H4 (cell line): ENCODE measurements around the gene BIRC7. TPM values are rescaled to one million over a fixed set of nuclear protein-coding genes. Genes with fewer than 3 reads are reported as not detected.

Experiments
- DNase-seq: peaks from one replicate; pipeline ENCODE4 v3.0.0-alpha.2; 2015; ENCODE audit warnings: low spot score
- total RNA-seq: library from RNA; depleted of rRNA; stranded (reverse); fragments of >200 nt; shearing (Covaris generic); gene quantifications from 2 replicates; pipeline ENCODE4 v1.2.3, GENCODE V29; 2014; rRNA removed

BIRC7 gene
- total RNA-seq, 1 experiment from 2014 or later: 0.14 TPM

- no peak for DNase-seq
Observed at GRCh38 chr20:63281742-63282665, 46.3 kb downstream of the BIRC7 start.

DNA sequence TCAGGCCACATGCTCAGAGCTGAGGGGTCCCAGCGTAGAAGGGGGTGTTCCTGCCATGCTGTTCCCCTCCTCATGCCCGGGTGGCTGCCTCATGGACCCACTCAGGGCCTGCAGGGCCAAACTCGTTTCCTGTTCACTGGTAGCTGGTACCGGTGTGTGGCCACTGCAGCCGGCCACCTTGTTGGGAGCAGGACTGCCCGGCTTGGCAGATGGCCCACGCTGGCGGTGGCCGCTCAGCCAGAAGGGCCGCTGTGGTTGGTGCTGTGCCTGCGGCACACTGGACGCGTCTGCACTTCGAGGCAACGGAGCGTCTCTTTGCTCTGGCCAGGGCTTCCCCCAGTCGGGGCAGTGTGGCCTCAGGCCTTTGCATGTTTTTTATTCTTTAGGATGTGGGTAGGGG lies 47.2 kb downstream of the BIRC7 start:
- no peak for DNase-seq

GRCh38 chr20:63283397-63284082 lies 47.8 kb downstream of the BIRC7 start:
- no peak for DNase-seq

- DNase-seq: no peak
Observed at GRCh38 chr20:63284083-63284440, 48.4 kb downstream of the BIRC7 start.

DNA sequence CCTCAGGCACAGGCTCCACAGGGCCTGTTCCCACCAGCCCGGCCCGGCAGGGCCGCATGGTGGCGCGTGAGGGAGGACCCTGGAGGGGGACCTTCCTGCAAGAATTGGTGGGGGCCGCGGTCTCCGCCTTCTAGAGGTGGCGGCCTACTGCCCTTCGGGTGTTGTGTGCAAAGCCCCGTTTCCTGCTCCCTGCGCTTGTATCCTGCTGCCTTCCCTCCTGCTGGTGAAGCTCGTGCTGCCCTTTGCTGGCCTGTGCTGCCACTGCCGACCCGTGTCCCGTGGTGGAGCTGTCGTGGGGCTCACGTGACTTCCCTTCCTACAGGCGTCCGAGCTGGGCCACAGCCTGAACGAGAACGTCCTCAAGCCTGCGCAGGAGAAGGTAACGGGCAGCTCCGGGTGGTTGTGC lies 48.8 kb downstream of the BIRC7 start:
- DNase-seq: no peak

DNA sequence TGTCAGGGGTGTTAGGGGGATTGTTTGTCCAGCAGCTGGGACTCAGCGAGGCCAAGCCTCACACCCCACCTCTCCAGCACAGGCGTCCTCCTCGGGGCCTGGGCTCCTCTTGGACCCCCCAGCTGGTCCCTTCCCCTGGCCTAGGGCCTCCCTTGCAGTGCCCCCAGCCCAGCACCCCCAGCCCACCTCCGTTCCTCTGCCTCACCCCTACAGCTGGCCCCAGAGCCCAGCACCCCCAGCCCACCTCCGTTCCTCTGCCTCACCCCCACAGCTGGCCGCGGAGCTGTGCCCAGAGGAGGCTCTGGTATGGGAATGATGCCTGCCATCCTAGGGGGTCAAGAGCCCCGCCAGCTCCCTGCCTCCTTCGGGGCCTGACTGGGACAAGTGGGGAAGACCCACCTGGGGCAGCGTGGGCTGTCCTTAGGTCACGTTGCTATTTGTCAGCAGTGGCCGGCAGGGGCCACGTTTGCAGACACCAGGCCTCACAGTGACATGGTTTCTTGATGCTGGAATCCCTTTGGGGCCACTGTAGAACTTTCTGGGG lies 49.3 kb downstream of the BIRC7 start:
- DNase-seq: no peak

DNA sequence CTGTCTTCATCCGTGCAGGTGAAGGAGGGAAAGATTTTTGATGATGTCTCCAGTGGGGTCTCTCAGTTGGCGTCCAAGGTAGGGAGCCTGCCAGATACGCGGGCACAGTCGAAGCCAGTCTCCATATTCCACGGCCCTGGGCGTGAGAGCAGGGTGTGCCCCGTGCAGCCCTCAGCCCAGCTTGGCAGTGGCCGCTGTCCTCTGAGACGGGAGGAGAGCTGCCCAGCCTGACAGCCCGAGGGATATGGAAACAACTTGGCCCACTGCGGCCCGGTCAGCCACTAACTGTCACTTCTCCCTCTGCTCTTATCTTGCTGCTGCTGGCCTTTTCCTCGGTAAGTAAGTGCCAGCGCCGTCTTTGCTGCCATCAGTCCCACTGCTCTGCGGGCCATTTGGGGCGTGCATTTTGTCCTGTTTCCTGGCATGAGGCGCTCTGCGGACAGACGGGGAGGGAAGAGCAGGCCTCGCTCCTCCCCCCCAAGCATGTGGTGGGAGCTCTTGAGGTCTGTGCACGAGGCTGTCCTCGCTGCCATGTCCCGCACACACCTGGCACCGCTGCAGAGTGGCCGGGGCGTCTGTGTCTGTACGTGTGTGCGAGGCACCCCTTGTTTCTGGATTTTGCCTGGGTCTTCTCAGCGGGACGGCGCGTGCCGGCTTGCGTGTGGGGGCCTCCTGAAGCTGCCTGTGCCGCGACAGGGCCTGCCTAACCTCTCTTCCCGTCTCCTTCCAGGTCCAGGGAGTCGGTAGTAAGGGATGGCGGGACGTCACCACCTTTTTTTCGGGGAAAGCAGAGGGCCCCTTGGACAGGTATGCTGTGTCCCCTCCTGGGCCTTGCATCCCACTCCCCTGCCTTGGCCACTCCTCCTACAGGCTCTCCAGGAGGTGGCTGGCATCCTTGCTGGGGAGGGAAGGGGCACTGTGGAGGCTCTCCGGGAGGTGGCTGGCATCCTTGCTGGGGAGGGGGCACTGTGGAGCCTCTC lies 50.2 kb downstream of the BIRC7 start:
- DNase-seq: no peak

DNA sequence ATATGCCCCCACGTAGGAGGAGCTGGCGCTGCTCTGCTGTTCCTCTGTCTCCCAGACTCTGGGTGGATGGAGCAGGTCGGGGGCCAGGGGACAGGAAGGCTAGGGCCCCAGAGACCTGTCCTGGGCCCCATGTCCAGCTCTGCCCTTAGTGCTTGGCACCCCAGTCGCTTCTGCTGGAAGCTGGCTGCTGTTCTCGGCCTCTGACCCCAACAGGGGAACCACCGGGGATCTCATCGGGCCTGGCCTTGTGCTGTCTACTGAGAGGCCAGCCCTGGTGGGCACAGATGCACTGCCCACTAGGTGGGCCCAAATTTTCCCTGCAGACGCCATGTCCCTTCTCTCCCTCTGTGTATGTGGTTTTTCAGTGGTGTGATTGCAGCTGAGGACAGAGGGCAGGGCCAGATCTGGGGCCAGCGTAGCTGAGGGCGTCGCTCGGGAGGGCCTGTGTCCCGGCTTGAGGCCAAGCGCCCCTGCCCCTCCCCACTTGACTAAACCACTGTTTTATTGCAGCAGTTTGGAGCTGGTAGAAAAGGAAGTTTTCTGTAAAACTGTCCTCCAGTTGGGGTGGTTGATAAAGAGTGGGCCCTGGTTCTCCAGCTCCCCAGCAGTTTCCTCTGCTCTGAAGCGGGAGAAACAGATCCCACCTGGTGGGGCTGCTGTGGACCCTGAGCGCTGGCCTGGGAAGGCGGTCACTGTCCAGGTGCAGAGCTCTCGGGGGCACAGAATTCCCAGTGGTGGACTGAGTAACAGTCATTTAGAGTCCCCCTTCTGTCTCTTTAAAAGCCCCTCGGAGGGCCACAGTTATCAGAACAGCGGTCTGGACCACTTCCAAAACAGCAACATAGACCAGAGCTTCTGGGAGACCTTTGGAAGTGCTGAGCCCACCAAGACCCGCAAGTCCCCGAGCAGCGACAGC lies 51.3 kb downstream of the BIRC7 start:
- no peak for DNase-seq

DNA sequence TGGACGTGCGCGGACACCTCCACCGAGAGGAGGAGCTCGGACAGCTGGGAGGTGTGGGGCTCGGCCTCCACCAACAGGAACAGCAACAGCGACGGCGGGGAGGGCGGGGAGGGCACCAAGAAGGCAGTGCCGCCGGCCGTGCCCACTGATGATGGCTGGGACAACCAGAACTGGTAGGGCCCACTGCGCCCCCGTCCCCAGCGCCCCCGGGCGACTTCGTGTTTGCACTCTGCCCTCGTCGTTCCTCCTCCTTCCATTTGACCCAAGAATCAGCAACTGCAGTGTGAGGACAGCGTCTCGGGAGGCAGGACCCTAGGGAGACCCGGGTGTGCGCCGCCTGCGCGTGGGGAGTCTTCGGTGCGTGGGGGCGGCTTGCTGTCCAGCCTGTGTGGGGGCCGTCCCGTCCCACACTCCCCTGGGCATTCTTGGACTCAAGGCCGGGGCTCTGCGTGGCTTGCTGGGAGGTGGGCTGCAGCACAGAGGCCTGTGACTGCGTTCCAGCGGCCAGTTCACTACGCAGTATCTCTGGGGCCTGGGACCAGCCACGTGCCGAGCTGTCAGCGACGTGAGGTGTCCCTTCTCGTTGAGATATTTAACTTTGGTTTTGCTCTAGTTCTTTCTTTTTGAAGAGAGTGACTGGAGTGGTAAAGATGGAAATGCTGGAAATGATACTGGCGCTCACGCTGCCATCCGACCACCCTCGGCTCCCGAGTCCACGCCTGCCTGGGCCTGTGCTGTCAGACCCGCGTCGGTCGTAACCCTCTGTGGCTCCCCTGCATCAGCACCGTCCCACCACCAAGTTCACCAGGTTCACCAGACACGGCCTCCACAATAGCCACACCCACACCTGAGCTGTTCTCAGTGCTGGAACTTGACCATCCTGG lies 52.2 kb downstream of the BIRC7 start:
- DNase-seq: no peak

DNA sequence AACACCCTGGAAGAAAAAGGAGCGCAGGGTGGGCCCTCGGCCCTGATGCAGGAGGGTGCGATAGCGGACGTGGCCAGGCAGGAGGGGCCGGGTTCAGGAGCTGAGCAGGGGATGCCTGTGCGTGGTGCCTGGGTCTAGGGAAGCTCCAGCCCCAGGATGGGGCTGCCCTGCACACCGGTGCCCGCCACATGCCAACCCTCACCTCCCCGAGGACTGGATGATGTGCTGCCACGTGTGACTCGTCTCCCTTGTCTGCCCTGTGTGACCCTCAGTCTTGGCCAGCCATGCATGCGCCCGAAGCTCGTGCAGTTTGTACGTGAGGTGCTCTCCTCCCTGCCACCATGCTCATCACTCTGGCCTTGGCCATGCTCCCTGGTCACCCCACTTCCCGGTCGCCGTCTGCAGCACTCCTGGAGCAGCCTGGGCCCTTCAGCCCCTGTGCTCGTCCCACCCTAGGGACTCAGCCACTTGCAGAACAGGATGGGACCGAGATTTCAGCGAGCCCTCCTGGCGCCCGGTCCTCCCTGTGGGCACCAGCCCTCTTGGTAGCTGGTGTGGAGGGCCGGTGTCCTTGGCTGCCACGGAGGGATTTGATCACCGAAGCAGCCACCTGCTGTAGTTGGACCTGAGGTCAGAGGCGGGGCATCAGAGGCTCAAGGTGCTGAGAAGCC lies 53.0 kb downstream of the BIRC7 start:
- DNase-seq: no peak

GRCh38 chr20:63289311-63290135 lies 53.8 kb downstream of the BIRC7 start:
- no peak for DNase-seq

Other genes starting within 250 kb of the BIRC7 start
- not detected in 2 replicates for gene BHLHE23, start 228.9 kb upstream of the BIRC7 start, total RNA-seq
- 16.2 and 16.7 TPM in 2 replicates for gene YTHDF1, start 19.8 kb upstream of the BIRC7 start, total RNA-seq
- gene NKAIN4, start 18.6 kb downstream of the BIRC7 start, total RNA-seq: 0.78 TPM in 1 of 2 replicates, not detected in the other
- 17.0 and 19.6 TPM in 2 replicates for gene ARFGAP1, start 36.9 kb downstream of the BIRC7 start, total RNA-seq
- gene COL20A1, start 57.3 kb downstream of the BIRC7 start, total RNA-seq: 0.27 TPM in 1 of 2 replicates, not detected in the other
- gene CHRNA4, start 125.4 kb downstream of the BIRC7 start, total RNA-seq: not detected in 2 replicates
- gene KCNQ2, start 236.8 kb downstream of the BIRC7 start, total RNA-seq: 3.4 and 6.6 TPM in 2 replicates